Gastroesophageal sphincter (tissue), 4 donors: ENCODE results near the gene RAPGEF3. TPM values are rescaled to one million over a fixed set of nuclear protein-coding genes. Genes with fewer than 3 reads are reported as not detected.

Experiments
- ATAC-seq: fragments of 150-250 bp; one replicate; pipeline ENCODE4 v1.9.1; 2016; ENCODE audit warnings: mild to moderate bottlenecking, moderate library complexity
- H3K27ac ChIP-seq, 4 donors: fragments of 200-600 bp; sonication (generic) in 3 of 4; 1 replicate in 3 of 4; 2 replicates in 1 of 4; pipeline ENCODE4 v1.5.1; 2016 to 2019
- H3K27me3 ChIP-seq: fragments of 200-600 bp; sonication (generic); one replicate; pipeline ENCODE4 v1.5.1; 2019
- H3K36me3 ChIP-seq, 2 donors: fragments of 200-600 bp; sonication (generic); one replicate each; pipeline ENCODE4 v1.5.1; 2019; ENCODE audit warnings: control low read depth in 1 of 2
- H3K4me1 ChIP-seq, 3 donors: fragments of 200-600 bp; sonication (generic); 1 replicate in 2 of 3; 2 replicates in 1 of 3; pipeline ENCODE4 v1.5.1; 2016 to 2019; ENCODE audit warnings: control low read depth in 2 of 3
- H3K4me3 ChIP-seq, 2 donors: fragments of 200-600 bp; sonication (generic); one replicate each; pipeline ENCODE4 v1.5.1; 2019; ENCODE audit warnings: mild to moderate bottlenecking in 1 of 2, moderate library complexity in 1 of 2
- H3K9me3 ChIP-seq, 3 donors: fragments of 200-600 bp; sonication (generic); one replicate each; pipeline ENCODE4 v1.5.1; 2017 to 2019; ENCODE audit warnings: control low read depth in 2 of 3
- CTCF ChIP-seq, 4 experiments: fragments of 200-600 bp in 2 of 4; fragments of 450-650 bp in 2 of 4; sonication (generic) in 1 of 4; IDR thresholded peaks; one replicate each; pipeline ENCODE4 v1.5.1; 2017 to 2019; ENCODE audit warnings: antibody characterized with exemption in 4 of 4, mild to moderate bottlenecking in 2 of 4, moderate library complexity in 2 of 4
- EP300 ChIP-seq: sonication (generic); formaldehyde crosslinking; IDR thresholded peaks from one replicate; pipeline ENCODE4 v1.6.1; 2017; ENCODE audit warnings: antibody characterized with exemption, mild to moderate bottlenecking
- POLR2A ChIP-seq, 2 donors: fragments of 450-650 bp; IDR thresholded peaks; one replicate each; pipeline ENCODE4 v1.6.1; 2017; ENCODE audit warnings: antibody characterized with exemption in 2 of 2, mild to moderate bottlenecking in 2 of 2, moderate library complexity in 1 of 2
- POLR2AphosphoS5 ChIP-seq: sonication (generic); formaldehyde crosslinking; IDR thresholded peaks from one replicate; pipeline ENCODE4 v1.6.1; 2017; ENCODE audit warnings: antibody characterized with exemption
- WGBS, 2 donors: methylation state at CpG; one replicate each; pipeline ENCODE4 v1.1.5; 2018; ENCODE audit warnings: low coverage in 1 of 2; 5-methylcytosine and 5-hydroxymethylcytosine counted together
- total RNA-seq, 4 donors: library from RNA; depleted of rRNA; stranded (reverse); fragments of >200 nt; gene quantifications; one replicate each; pipeline ENCODE4 v1.1.0, GENCODE V29; 2016

The RAPGEF3 gene
- total RNA-seq, 4 donors from 2014 or later: 19.3 to 56.8 (median 25.5) TPM

- no CpG with 5 or more reads among the region's 4 CpGs for WGBS, 2 donors
- no peak overlapping the region for H3K4me3 ChIP-seq
- TF ChIP-seq CTCF (IDR thresholded peaks at IDR 0.05): no peak
- peak overlapping the region; percentile 74 to 87 (median 82) for H3K27ac ChIP-seq
- H3K4me1 ChIP-seq: peaks cover 13 to 74% (median 43%) of the 10 kb centered on the region in 3 donors
- no peaks in the 10 kb centered on the region for H3K36me3 ChIP-seq
- H3K9me3 ChIP-seq: no peaks in the 10 kb centered on the region
- no peaks in the 10 kb centered on the region for H3K27me3 ChIP-seq
- no peak for ATAC-seq
These were observed 22.5 kb downstream of the RAPGEF3 start for GRCh38 chr12:47736216-47736615.

- WGBS, 2 donors: 93% methylated on average over 5 of the region's 11 CpGs; no CpG with 5 or more reads in 1 of the 2 donors
- no peak for TF ChIP-seq CTCF (IDR thresholded peaks at IDR 0.05)
- no peak for TF ChIP-seq EP300
- no peak for TF ChIP-seq POLR2AphosphoS5
- no peak for TF ChIP-seq POLR2A (IDR thresholded peaks at IDR 0.05)
- peak overlapping the region; percentile 74 to 87 (median 82) for H3K27ac ChIP-seq
- H3K36me3 ChIP-seq: no peaks in the 10 kb centered on the region
- H3K4me1 ChIP-seq: peaks cover 13 to 68% (median 40%) of the 10 kb centered on the region in 3 donors
- H3K9me3 ChIP-seq: no peaks in the 10 kb centered on the region
- H3K27me3 ChIP-seq: no peaks in the 10 kb centered on the region
- ATAC-seq: no peak
- no peak overlapping the region for H3K4me3 ChIP-seq
These were observed 23.0 kb downstream of the RAPGEF3 start for GRCh38 chr12:47735649-47736048.

- Histone ChIP-seq H3K27ac (peak overlapping the region in 3 of 4 donors; percentile 79 to 87 (median 84)), H3K36me3 (no peaks in the 10 kb centered on the region), H3K4me1 (peaks cover 13 to 60% (median 37%) of the 10 kb centered on the region in 3 donors), H3K9me3 (no peaks in the 10 kb centered on the region), H3K4me3 (no peak overlapping the region), H3K27me3 (no peaks in the 10 kb centered on the region)
- 60 to 100% methylated on average over 1 to 2 of the region's 12 CpGs for WGBS, 2 donors
- TF ChIP-seq POLR2A (IDR thresholded peaks at IDR 0.05) (no peak), EP300 (no peak), CTCF (IDR thresholded peaks at IDR 0.05) (no peak), POLR2AphosphoS5 (no peak)
- ATAC-seq: no peak
These were observed 23.8 kb downstream of the RAPGEF3 start for GRCh38 chr12:47734725-47735480.

GRCh38 chr12:47733142-47733541 is 25.5 kb downstream of the RAPGEF3 start:
- no peak overlapping the region for H3K27ac ChIP-seq
- no peaks in the 10 kb centered on the region for H3K36me3 ChIP-seq
- no peak overlapping the region for H3K4me3 ChIP-seq
- H3K27me3 ChIP-seq: no peaks in the 10 kb centered on the region
- H3K4me1 ChIP-seq: peaks cover 13 to 44% (median 35%) of the 10 kb centered on the region in 3 donors
- no peaks in the 10 kb centered on the region for H3K9me3 ChIP-seq
- ATAC-seq: no peak
- TF ChIP-seq POLR2A (IDR thresholded peaks at IDR 0.05) (no peak), EP300 (no peak), CTCF (IDR thresholded peaks at IDR 0.05) (no peak), POLR2AphosphoS5 (no peak)
- WGBS, 2 donors: 80 to 93% methylated on average over 1 to 3 of the region's 4 CpGs

- Histone ChIP-seq H3K27me3 (no peaks in the 10 kb centered on the region), H3K4me1 (peaks cover 13 to 38% (median 29%) of the 10 kb centered on the region in 3 donors), H3K36me3 (no peaks in the 10 kb centered on the region), H3K4me3 (no peak overlapping the region), H3K9me3 (no peaks in the 10 kb centered on the region), H3K27ac (no peak overlapping the region)
- no peak for ATAC-seq
- TF ChIP-seq POLR2A (IDR thresholded peaks at IDR 0.05) (no peak), POLR2AphosphoS5 (no peak), CTCF (IDR thresholded peaks at IDR 0.05) (no peak), EP300 (no peak)
- WGBS, 2 donors: 80% methylated on average over 1 of the region's 2 CpGs; no CpG with 5 or more reads in 1 of the 2 donors
These were observed 26.2 kb downstream of the RAPGEF3 start for GRCh38 chr12:47732504-47732903.
